Left ventricle myocardium superior (tissue), 1 donor: ENCODE results near the gene MBOAT7. TPM values are rescaled to one million over a fixed set of nuclear protein-coding genes. Genes with fewer than 3 reads are reported as not detected.
A peak's percentile ranks its signal among the peaks of the same experiment; 100 is the strongest.
"Not testable (repeated sequence)": the region's sequence is repeated elsewhere in the genome, so short reads cannot be mapped to it uniquely, and the experiment has no call there.

Source experiments
- ATAC-seq: fragments of 200-7000 bp; cut with Tn5 transposase; one replicate; pipeline ENCODE4 v1.9.1; 2020; ENCODE audit warnings: mild to moderate bottlenecking, moderate library complexity
- DNase-seq: peaks from one replicate; pipeline ENCODE4 v3.0.0-alpha.2; 2020
- intact Hi-C: fragments of 100-400 bp; cut with micrococcal nuclease; formaldehyde crosslinking; loops from one replicate; pipeline ENCODE4 v1.11.0; 2022
- total RNA-seq: library from RNA; stranded (reverse); fragmentation: NEBNext Ultra II Directional; extraction: Animal tissue kit (Norgen Biotek cat#: 25700); gene quantifications from one replicate; pipeline ENCODE4 v1.2.1, GENCODE V29; 2021
- donor health status: DM: no; HTN: yes; CAD: no; lungs with severe emphysema.

The MBOAT7 gene
- total RNA-seq, 1 donor from 2014 or later, result 14.8 TPM

DNA sequence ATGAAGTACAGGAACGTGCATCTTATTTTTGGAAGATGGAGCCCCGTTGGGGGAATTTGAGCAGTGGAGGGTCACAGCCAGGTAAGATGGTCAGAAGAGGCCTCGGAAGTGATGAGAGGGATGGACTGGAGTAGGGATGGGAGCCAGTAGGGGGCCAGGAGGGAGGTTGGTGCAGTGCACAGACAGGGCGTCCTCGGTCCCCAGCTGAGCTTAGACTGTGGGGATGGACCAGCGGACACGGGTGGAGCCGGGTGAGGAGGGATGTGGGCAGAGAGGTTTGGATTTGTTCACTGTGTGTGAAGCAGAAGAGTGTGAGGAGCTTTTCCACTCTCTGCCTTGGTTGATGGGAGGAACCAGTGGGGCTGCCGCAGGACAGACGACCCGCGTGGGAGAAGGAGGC is 21.9 kb upstream of the MBOAT7 start:
- ATAC-seq (no peak), DNase-seq (no peak)
- intact Hi-C loops, result no loop called here

DNA sequence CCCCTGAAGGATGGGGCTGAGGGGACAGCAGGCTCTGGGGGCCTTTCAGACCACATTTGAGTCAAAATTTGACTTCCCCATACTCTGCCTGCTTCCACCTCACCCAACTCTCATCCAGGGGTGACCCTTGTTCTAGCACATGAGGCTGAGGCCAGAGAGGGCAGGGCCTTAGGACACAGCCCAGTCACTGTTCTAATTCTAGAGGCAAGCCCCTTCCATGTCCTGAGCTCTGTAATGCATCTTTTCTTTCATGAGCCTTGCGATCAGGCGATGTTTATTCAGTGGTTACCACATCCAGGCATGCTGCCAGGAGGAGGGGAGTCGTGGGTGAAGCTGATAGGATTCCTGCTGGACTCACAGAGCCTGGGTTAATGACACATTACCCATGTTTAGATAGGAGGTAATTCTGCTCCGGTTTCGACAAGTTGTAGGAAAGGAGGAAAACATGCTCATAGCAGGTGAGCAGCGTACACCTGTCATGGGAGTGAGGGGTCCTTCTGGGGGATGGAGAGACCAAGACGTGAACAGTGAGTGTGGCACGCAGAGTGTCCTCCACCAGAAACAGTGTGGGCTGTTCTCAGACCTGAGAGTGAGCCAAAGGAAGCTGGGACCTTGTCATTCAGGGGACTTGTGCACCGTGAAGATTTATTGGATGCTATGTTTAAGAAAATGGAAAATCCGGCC is 20.6 kb upstream of the MBOAT7 start:
- intact Hi-C loops, result no loop called here
- peak; percentile 70 for ATAC-seq
- DNase-seq, result peak; percentile 84

DNA sequence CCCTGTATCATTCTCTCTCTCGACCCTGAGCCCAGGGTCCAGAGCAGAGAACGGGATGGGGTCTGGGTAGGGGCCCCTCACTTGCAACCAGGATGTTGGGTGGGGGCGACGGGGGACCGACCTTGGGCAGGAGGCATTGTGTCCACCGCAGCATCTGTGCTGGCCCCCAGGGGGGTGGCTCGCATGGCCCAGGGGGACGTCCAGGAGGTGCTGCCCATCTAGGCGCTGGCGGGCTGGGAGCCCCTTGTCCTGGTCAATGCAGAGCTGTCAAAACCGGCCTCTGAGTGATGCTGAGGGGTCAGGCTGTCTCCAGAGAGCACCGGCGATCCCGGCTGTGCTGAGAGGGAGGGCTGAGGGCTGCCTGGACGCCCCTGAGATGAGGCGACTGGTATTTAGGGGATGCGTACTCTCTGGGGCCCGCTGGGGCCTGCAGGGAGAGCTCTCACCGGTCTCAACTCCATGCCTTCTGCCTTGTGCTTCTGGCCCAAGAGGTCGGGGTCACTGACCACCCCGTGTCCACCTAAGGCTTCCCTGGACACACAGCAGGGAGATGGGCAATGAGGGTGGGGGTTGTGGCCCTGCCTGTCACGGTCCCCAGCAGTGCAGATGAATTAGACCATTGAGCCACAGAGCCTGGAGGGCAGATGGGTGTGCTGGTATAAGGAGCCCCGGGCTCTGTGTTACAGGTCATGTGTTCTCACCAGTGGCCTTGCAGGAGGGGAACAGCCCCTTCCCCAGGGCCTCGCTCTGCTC is 19.9 kb upstream of the MBOAT7 start:
- ATAC-seq (peak; percentile 9), DNase-seq (no peak)
- intact Hi-C loops, result no loop called here

DNA sequence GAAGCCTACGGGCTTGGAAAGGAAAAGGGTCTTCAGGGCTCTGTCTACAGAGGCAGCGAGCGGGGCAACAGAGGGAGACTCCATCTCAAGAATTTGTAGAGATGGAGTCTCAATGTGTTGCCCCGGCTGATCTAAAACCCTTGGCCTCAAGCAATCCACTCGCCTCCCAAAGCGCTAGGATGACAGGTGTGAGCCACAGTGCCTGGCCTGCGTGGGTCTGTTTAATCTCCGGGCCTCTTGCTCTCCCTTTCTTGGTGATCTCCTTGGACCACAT is 19.3 kb upstream of the MBOAT7 start:
- ATAC-seq, result no peak
- intact Hi-C loops, result no loop called here
- DNase-seq, result no peak

DNA sequence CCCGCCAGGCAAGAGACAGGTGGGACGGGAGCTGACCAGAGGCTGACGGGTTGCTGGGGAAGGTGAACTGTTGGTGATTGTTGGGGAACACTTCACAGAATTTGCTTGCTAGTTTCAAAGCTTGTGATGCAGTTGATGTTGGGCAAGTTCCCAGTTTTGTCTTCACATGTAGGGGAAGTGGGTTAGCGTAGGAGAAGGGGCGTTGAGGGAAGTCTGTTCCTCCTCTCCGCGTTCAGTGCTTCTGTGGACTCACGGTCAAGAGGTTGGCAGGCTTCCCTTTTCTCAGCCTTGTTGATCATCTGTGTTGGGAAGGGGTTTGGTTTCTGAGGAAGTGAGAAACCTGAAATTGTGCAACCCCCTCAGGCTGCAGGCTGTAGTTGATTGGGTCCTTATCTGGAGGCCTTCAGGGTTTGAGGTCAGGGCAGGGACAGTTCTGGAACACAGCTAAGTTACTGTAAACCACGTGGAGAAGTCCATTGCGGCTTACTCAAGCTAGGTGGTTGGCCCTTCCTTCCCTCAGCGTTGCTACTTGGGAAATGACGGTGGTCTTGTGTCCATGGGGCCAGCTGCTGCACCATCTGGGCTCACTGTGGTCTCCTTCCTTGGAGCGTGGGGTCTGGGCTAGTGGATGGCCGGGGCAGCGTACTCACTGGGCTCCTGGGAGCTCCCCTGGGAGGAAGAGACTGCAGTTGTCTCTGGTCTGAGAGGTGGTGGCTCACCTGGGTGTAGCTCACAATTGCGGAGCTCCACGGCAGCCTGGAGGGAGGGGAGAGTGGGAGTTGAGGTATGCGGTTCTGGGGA is 18.8 kb upstream of the MBOAT7 start:
- peak; percentile 65 for ATAC-seq
- intact Hi-C loops, result no loop called here

DNA sequence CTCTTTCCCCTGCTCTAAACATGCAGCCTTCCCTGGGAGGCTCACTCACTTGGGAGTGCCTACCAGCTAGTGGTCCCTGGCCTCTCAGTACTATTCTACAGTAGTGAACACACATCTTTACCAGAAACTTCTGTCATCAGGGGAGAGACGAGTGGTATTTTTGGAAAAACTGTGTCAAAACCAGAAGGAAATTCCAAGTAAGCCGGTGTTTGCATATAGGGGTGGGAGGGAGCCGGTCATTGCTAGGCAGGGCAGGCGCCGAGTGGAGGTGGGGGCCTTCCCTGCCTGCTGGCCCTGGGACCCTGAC is 18.2 kb upstream of the MBOAT7 start:
- intact Hi-C loops, result no loop called here
- DNase-seq (no peak), ATAC-seq (no peak)

More for the DNA sequence above, 18.8 kb upstream of the MBOAT7 start:
- peak; percentile 46 for DNase-seq

DNA sequence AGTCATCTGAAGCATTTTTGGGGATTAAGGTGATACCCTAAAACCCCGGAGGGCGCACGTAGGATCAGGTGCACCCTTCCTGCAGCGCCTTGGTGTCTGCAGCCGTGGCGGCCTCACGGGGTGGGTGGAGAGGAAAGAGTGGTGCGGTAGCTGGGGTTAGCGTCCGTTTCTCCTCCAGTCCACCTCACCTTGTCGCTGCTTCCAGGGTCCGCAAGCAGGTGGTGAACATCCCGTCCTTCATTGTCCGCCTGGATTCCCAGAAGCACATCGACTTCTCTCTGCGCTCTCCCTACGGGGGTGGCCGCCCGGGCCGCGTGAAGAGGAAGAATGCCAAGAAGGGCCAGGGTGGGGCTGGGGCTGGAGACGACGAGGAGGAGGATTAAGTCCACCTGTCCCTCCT is 17.8 kb upstream of the MBOAT7 start:
- intact Hi-C loops, DNase-seq: not testable (repeated sequence)

DNA sequence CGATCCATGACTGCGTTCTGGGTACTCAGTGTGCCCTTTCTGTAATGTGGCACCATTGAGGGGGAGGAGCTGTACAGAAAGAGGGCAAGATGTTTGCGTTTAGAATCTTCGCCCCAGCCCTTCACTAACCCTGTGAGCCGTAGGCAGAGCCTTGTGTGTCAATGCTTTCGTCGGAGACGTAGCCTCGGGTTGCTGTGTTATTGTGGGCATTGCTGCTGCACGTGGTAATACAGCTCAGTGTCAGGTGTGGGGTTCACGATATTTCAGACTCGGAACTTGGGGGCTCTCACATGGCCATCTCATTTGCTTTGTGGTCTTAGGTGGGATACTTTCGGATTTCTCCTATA is 17.4 kb upstream of the MBOAT7 start:
- ATAC-seq (no peak), DNase-seq (no peak)
- intact Hi-C loops, result no loop called here

More for the DNA sequence above, 17.8 kb upstream of the MBOAT7 start:
- ATAC-seq, result not testable (repeated sequence)

DNA sequence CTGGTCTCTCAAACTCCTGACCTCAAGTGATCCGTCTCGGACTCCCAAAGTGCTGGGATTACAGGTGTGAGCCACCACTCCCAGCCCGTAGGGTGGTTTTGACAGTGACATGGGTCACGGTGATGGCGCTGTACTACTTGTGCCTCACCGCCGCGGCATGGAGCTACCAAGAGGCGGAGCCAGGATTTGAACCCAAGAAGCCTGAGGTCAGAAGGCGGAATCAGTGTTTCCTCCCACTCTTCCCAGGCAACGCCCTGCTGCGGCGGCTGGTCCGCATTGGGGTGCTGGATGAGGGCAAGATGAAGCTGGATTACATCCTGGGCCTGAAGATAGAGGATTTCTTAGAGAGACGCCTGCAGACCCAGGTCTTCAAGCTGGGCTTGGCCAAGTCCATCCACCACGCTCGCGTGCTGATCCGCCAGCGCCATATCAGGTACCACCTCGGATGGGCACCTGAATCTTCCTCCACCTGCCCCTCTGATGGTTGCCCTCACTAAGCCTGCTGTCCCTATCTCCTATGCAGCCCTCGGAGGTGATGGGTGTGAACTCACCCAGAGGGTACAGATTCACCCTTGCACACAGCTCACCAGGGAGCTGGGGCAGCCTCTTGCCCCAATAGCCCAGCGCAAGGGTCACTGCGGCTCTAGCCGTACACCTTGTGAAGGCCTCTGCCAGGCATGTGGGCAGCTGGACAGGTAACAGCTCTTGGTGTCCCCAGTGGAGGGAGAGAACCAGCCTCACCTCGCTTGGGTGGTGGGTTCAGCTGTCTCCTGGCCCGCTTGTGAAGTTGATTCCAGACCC is 16.9 kb upstream of the MBOAT7 start:
- ATAC-seq, result no peak
- no peak for DNase-seq
- intact Hi-C loops, result no loop called here

DNA sequence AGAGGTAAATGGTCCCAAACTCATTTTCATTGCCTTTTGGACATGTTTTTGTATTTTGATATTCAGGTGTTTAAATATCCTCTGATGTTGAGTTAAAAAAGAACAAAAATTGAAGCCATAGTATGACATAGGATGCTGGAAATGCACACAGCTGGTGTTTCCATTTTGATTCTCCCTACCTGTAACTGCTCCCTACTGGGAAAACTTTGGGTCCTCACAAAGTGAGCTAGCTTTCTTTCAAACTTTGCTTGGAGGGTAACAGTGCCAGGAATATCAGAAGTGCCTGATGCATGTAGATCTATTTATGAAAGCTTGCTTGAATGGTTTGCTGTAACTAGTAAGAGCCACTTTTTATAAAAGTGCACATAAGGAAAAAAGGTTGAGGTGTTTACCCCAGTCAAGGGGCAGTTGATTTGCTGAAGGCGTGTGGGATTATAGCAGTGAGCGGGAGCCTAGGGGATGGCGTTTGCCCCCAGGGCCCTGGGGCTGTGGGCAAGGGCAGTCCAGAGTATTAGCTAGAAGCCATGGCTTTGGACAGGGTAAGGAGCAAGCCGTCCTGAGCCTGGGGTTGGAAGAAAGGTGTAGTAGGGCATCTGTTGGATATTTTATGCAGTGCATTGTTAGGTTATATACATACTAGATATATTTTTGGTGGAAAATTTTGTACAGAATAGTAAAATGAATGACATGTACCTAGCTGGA is 15.5 kb upstream of the MBOAT7 start:
- no peak for ATAC-seq
- no peak for DNase-seq
- intact Hi-C loops, result no loop called here

DNA sequence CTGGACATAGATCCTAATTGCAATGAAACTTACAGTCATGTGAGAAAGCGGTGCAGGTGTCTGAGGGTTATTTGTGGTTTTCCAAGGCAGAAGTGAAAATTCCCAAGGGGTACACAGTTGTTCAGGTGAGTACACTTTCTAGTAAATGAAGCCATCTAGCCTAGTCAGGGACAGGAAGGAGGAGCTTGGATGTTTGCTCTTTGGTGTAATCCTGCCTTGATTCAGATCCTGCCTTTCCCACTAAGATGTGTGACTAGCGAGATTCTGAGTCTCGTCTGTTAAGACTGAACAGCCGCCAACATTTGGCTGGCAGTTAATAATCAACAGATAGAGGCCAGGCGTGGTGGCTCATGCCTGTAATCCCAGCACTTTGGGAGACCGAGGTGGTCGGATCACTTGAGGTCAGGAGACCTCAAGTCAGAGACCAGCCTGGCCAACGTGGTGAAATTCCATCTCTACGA is 13.8 kb upstream of the MBOAT7 start:
- ATAC-seq (no peak), DNase-seq (no peak)
- intact Hi-C loops, result no loop called here

DNA sequence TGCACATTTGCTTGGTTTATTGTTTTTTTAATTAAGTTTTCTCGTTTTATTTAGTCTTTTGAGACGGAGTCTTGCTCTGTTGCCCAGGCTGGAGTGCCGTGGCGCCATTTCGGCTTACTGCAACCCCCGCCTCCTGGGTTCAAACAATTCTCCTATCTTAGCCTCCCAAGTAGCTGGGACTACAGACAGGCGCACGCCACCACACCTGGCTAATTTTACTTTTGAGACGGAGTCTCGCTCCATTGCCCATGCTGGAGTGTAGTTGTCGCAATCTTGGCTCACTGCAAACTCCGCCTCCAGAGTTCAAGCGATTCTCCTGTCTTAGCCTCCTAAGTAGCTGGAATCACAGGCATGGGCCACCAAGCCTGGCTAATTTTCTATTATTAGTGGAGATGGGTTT is 12.6 kb upstream of the MBOAT7 start:
- ATAC-seq (no peak), DNase-seq (no peak)
- intact Hi-C loops, result no loop called here

DNA sequence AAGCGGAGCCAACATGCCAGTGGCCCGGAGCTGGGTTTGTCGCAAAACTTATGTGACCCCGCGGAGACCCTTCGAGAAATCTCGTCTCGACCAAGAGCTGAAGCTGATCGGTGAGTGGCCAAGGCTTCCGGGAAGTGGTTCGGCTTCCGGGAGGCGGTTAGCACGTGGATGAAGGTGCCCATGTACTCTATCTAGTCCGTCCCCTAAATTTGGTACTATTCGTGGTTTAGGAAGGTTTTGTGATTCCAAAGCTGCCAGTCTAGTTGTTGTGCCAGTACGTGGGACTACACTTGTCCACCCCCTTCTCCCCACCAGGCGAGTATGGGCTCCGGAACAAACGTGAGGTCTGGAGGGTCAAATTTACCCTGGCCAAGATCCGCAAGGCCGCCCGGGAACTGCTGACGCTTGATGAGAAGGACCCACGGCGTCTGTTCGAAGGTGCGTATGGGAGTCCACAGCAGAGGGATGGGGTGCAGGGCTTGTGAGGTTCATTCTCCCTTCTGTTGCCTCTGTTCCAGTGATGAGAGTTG is 11.9 kb upstream of the MBOAT7 start:
- ATAC-seq, result no peak
- no peak for DNase-seq
- intact Hi-C loops, result no loop called here

DNA sequence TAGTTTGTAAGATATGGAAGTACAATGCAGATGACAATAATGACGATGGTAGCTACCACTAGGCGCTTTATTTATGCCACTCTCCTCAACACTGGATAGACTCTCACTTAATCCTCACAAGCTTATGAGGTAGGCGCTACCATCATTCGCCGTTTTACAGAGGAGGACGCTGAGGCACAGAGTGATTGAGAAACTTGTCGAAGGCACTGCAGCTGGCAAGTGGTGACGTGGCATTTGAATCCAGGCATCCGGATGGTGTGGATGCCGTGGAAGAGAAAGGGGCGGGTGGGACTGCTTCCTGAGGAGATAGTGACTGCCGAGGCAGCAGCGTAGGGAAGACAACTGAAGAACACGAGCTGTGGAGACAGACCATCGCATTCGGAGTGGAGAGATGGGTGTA is 10.0 kb upstream of the MBOAT7 start:
- no peak for DNase-seq
- ATAC-seq, result no peak
- intact Hi-C loops, result no loop called here

DNA sequence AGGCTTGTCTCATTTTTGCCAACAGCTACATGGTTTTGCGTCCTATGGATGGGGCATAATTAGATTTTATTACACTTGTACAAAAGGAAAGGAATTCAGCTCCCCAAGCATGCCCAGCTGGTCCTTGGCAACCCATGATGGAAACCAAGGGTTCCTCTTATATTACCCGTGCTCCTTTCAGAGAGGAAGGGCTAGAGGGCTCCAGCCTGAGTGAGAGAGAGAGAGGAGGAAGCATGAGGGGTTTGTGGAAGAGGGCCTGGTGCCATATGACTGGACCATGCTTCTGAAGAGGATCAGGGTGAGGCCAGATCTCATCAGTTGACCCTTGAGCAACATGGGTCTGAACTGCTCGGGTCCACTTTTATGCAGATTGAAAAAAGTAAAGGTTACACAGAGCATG is 7.7 kb upstream of the MBOAT7 start:
- no peak for DNase-seq
- intact Hi-C loops, result no loop called here
- ATAC-seq, result no peak

DNA sequence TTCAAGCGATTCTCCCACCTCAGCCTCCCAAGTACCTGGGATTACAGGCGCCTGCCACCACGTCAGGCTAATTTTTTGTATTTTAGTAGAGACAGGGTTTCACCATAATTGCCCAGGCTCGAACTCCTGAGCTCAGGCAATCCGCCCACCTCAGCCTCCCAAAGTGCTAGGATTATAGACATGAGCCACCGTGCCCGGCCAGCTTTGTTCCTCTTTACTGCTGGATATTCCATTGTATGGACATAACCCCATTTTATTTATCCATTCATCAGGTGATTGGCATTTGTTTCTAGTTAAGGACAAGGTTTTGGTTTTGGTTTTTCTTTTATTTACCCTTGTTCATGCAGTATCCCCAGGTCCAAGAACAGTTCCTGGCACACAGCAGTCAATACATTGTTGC is 7.2 kb upstream of the MBOAT7 start:
- DNase-seq (no peak), ATAC-seq (no peak)
- intact Hi-C loops, result no loop called here

DNA sequence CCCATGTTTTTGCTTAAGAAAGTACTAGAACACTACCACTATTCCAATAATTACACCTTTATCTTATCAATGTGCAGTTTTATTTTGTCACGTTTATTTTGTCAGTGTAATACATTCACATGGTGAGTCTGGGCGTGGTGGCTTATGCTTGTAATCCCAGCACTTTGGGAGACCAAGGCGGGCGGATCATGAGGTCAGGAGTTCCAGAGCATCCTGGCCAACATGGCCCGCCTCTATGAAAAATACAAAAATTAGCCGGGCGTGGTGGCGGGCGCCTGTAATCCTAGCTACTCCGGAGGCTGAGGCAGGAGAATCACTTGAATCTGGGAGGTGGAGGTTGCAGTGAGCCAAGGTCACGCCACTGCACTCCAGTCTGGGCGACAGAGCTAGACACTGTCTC is 5.1 kb upstream of the MBOAT7 start:
- ATAC-seq, intact Hi-C loops, DNase-seq: not testable (repeated sequence)

DNA sequence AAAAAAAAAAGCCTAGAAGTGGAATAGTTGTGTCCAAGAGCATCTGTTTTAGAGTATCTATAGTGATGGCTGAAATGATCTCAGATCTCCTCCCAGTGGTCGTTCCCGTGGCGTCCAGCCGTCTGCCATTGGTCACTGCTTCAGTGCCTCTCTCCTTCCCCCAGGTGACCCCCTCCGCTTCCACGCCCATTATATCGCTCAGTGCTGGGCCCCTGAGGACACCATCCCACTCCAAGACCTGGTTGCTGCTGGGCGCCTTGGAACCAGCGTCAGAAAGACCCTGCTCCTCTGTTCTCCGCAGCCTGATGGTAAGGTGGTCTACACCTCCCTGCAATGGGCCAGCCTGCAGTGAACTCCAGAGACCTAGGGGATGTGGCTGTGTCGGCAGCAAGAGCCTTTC is 3.6 kb upstream of the MBOAT7 start:
- intact Hi-C loops, result no loop called here
- DNase-seq (no peak), ATAC-seq (no peak)
